ENCODE data around the gene SH3BP5L.

DNA sequence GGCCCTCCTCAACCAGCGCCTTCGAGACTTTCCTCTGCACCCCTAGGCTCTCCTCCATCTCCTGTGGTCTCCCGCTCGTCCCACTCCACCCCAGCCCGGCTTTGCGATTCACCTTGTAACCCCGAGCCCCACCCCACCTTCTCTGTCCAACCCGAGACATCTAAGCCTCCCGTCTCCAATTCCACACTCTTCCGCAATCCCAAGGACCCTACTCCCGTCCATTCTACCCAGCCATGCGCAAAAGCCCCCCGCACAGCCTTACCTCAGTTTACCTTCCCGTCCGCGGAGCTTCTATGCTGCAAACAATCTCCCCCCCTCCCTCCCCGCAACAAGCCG, 174 bp downstream of the SH3BP5L start:
- TF ChIP-seq, protein P1, sequence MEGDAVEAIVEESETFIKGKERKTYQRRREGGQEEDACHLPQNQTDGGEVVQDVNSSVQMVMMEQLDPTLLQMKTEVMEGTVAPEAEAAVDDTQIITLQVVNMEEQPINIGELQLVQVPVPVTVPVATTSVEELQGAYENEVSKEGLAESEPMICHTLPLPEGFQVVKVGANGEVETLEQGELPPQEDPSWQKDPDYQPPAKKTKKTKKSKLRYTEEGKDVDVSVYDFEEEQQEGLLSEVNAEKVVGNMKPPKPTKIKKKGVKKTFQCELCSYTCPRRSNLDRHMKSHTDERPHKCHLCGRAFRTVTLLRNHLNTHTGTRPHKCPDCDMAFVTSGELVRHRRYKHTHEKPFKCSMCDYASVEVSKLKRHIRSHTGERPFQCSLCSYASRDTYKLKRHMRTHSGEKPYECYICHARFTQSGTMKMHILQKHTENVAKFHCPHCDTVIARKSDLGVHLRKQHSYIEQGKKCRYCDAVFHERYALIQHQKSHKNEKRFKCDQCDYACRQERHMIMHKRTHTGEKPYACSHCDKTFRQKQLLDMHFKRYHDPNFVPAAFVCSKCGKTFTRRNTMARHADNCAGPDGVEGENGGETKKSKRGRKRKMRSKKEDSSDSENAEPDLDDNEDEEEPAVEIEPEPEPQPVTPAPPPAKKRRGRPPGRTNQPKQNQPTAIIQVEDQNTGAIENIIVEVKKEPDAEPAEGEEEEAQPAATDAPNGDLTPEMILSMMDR (conservative IDR thresholded peaks at IDR 0.05; ENCODE audit: low read depth, low read length) = no peak
- TF ChIP-seq, protein P2, sequence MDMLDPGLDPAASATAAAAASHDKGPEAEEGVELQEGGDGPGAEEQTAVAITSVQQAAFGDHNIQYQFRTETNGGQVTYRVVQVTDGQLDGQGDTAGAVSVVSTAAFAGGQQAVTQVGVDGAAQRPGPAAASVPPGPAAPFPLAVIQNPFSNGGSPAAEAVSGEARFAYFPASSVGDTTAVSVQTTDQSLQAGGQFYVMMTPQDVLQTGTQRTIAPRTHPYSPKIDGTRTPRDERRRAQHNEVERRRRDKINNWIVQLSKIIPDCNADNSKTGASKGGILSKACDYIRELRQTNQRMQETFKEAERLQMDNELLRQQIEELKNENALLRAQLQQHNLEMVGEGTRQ (IDR thresholded peaks at IDR 0.05; ENCODE audit: low read depth, low read length) = no peak
- TF ChIP-seq CHD1 (IDR thresholded peaks at IDR 0.05; ENCODE audit: low read depth, low read length) (no peak), RAD21 (IDR thresholded peaks at IDR 0.05; ENCODE audit: low read length) (no peak), MAZ (IDR thresholded peaks at IDR 0.05; ENCODE audit: borderline replicate concordance, low read depth, low read length) (no peak), POLR2A (IDR thresholded peaks at IDR 0.05; ENCODE audit: low read depth, low read length) (peak; percentile 75), RFX5 (IDR thresholded peaks at IDR 0.05; ENCODE audit: low read depth, low read length) (no peak), RCOR1 (IDR thresholded peaks at IDR 0.05; ENCODE audit: insufficient replicate concordance, low read length) (no peak), SMC3 (IDR thresholded peaks at IDR 0.05; ENCODE audit: low read depth, low read length) (no peak), FOS (IDR thresholded peaks at IDR 0.05; ENCODE audit: low read depth, low read length) (no peak), MXI1 (IDR thresholded peaks at IDR 0.05; ENCODE audit: borderline replicate concordance, low read depth, low read length) (0 out of 2 replicates have a peak, but pooled peaks have one; percentile 6), MAFK (IDR thresholded peaks at IDR 0.05; ENCODE audit: low read depth, low read length) (no peak), CEBPB (IDR thresholded peaks at IDR 0.05; ENCODE audit: low read depth, low read length) (no peak)
- TF ChIP-seq, protein P3, sequence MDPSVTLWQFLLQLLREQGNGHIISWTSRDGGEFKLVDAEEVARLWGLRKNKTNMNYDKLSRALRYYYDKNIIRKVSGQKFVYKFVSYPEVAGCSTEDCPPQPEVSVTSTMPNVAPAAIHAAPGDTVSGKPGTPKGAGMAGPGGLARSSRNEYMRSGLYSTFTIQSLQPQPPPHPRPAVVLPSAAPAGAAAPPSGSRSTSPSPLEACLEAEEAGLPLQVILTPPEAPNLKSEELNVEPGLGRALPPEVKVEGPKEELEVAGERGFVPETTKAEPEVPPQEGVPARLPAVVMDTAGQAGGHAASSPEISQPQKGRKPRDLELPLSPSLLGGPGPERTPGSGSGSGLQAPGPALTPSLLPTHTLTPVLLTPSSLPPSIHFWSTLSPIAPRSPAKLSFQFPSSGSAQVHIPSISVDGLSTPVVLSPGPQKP (IDR thresholded peaks at IDR 0.05; ENCODE audit: borderline replicate concordance, low read depth, low read length) = no peak

Data from IMR-90 (cell line).